Stomach (tissue), 4 donors: ENCODE measurements around the gene APOH.

Source experiments
- CTCF ChIP-seq, 7 experiments: fragments of 450-650 bp in 4 of 7; fragments of 200-600 bp in 3 of 7; sonication (generic) in 3 of 7; IDR thresholded peaks; one replicate each; pipeline ENCODE4 v1.5.1; 2016 to 2019; ENCODE audit warnings: antibody characterized with exemption in 7 of 7, control low read depth in 2 of 7, mild to moderate bottlenecking in 1 of 7
- POLR2A ChIP-seq, 4 donors: fragments of 450-650 bp; IDR thresholded peaks; one replicate each; pipeline ENCODE4 v1.6.1; 2016; ENCODE audit warnings: antibody characterized with exemption in 4 of 4, control low read depth in 2 of 4, mild to moderate bottlenecking in 1 of 4, moderate library complexity in 1 of 4
- POLR2AphosphoS5 ChIP-seq, 3 donors: sonication (generic); formaldehyde crosslinking; IDR thresholded peaks; one replicate each; pipeline ENCODE4 v1.6.1; 2016; ENCODE audit warnings: antibody characterized with exemption in 3 of 3

- TF ChIP-seq CTCF (IDR thresholded peaks at IDR 0.05): no peak
- TF ChIP-seq POLR2A (IDR thresholded peaks at IDR 0.05): no peak
- no peak for TF ChIP-seq POLR2AphosphoS5 (IDR thresholded peaks at IDR 0.05)
Measured at GRCh38 chr17:66233023-66233753, 4.0 kb upstream of the APOH start.
